NCI-H510A (cell line): ENCODE data around the gene WDR35.
"Not testable (repeated sequence)": the region's sequence is repeated elsewhere in the genome, so short reads cannot be mapped to it uniquely, and the experiment has no call there.

Experiments
- DNase-seq: peaks from one replicate; lab custom pipeline; 2025; lab: John Stamatoyannopoulos, UW

WDR35 gene

DNA sequence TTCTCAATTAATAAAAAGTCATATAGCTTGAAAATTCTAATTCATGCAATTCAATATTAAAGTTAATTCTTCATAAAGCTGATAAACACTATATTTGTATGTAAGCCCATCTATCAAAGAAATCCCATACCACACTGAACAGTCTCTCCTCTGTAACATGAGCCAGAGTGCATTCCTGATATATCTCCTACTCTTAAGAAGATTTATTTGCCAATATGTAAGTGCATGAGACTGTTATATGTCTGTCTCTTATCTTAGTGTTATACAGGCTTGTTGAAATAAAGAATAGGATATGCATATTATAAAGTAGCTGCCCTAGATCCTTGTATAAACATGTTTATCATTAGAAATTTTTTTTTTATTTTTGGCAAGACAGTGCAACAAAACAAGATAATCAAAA is 47.7 kb downstream of the WDR35 start:
- no peak for DNase-seq

DNA sequence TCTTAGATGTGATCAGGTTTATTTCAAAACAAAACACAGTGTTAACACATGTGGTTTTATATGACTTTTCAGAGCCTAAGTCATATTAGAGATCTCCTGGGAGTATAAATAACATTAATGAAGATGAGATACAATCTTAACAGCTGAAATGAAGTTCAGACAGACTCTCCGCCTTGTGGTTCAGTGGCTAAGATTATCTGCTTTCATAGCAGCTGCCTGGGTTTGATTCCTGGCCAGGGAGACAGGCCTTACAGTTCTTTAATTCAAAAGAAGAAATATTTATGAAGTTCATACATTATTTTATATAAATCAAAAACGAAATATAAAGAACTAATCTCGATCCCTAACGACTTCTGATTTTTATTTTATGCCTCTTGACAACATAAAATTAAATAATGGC is 52.9 kb downstream of the WDR35 start:
- DNase-seq, result no peak

DNA sequence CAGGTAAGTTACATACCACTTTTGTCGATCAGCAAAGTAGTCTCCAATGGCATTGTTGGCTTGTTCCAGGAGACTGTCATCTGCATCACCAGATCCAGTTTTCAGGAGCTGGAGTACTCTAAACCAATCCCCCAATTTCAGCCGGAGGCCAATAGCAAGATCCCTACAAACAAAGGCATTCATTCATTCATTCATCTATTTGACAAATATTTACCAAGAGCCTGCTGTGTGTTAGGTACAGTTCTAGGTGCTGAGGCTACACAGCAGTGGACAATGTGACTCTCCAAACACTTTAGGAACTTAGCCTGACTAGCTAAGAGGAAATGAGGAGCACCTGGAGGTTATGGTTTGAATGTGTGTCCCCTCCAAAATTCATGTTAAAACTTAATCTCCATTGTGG is 53.7 kb downstream of the WDR35 start:
- DNase-seq, result no peak

GRCh38 chr2:19933351-19933981 is 56.4 kb downstream of the WDR35 start:
- DNase-seq, result no peak

- no peak for DNase-seq
Observed at GRCh38 chr2:19932928-19933327, 57.0 kb downstream of the WDR35 start.

DNA sequence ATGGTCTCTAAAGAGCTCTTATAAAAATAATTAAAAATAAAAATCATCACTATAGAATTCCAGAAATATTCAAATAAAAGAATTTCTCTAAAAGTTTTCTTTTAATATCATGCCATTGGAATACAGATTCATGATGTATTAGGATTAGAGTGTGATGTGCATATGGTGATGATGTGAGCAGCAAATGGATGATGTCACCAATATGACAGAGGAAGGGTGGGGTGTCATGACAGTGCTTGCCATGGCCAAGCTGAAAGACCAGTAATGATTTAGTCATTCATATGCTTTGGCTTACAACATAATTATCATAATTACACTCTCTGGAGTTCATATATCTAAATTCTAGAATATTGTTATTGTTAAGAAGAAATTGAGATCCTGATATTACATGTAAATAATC is 60.7 kb downstream of the WDR35 start:
- no peak for DNase-seq

GRCh38 chr2:19927816-19928215 is 62.1 kb downstream of the WDR35 start:
- DNase-seq, result not testable (repeated sequence)

DNA sequence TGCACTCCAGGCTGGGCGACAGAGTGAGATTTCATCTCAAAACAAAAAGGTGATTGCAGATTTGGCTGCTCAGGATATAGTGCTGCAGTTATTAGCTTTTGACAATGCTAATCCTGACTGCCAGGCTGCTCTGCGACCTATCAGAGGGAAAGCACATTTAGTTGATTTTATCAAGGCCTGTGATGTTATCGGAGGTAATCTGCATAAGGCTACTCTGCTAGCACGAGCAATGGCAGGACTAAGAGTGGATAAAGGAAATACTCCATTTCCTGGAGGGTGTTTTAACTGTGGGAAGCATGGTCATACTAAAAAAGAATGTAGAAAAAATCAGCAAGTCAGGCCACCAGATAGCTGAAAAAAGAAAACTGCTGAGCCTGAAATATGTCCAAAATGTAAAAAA is 65.4 kb downstream of the WDR35 start:
- not testable (repeated sequence) for DNase-seq

DNA sequence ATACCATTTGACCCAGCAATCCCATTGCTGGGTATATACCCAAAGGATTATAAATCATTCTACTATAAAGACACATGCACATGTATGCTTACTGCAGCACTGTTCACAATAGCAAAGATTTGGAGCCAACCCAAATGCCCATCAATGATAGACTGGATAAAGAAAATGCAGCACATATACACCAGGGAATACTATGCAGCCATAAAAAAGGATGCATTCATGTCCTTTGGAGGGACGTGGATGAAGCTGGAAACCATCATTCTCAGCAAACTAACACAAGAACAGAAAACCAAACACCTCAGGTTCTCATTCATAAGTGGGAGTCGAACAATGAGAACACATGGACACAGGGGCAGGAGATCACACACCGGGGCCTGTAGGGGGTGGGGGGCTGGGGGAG is 67.7 kb downstream of the WDR35 start:
- not testable (repeated sequence) for DNase-seq

DNA sequence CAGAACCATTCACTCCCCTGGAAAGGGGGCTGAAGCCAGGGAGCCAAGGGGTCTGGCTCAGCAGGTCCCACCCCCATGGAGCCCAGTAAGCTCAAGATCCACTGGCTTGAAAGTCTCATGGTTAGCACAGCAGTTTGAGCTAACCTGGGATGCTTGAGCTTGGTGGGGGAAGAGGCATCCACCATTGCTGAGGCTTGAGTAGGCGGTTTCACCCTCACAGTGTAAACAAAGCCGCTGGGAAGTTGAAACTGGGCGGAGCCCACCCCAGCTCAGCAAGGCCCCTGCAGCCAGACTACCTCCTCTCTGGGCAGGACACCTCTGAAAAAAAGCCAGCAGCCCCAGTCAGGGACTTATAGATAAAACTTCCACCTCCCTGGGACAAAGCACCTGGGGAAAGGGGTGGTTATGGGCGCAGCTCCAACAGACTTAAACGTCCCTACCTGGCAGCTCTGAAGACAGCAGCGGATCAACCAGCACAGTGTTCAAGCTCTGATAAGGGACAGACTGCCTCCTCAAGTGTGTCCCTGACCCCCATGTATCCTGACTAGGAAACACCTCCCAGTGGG is 73.4 kb downstream of the WDR35 start:
- no peak for DNase-seq

GRCh38 chr2:19914266-19914975 is 75.5 kb downstream of the WDR35 start:
- DNase-seq, result no peak

DNA sequence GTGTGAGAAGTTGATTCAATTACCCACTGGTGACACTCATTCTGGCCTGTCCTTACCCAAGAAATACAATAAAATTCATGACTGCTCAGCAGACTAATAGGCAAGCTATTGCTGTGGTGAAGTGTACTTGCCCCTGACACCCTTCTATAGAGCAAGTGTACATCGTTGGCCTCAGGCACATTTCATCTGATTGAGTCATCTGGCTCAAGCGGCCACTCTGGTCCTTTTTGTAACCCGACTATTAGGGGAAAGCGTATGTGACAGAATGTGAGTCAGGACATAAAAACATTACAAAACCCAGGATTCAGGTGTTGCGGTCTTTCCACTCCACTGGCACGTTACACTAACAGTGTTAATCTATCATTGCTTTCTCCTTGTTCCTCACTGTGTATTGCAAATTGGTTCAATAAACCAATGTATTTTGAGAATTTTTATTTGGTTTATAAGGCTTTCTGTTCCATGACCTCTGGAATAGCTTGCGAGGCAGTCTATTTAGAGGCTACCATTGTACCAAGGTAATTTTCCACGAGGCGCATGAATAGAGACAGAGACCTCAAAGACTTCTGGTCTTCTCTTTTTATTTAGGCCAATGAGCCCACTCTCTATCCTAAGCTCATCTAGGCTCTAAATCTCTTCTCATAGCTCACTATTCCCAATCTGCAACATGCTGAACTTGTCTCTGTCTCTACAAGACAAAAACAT is 77.9 kb downstream of the WDR35 start:
- DNase-seq, result no peak

GRCh38 chr2:19902216-19902740 is 87.6 kb downstream of the WDR35 start:
- no peak for DNase-seq

DNA sequence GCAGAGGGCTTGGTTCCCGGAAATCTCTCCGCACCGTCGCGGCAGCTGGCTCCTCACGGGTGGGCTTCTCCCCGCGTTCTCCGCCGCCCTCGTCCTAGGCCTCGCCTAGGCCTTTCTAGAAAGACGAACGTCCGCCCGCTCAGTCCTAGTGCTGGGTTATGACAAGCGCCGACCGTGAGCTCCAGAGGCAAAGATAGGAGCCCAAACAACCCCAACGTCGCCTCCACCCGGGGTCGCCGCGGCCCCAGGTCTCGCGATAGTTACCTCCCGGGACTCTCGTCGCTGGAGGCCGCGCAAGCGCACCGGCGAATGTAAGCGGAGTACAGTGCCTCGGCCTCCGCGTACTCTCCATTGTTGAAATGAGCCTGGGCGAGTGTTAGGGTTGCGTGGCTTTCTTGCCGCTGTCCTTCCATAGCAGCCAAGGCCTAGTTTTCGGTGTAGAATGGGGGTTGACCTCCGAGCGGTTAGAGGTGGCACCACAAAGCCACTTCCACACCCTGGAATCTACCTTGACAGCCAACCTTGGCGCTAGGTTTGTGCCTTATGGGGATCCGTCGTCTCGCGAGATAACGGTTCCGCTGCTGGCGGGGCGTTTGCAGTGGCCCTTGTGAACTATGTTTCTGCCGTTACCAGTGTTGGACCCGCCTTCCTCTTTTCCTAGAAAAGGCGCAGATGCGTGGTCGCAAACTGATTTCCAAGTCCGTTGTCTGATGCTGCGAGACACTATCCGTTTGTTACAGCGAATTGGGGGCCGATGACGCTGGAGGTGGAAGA is 88.3 kb downstream of the WDR35 start, which contains the start of gene TTC32:
Gene TTC32 (minus strand): TSS at position 542 of the 774 bp plus-strand sequence. CDS start 129 bp downstream, at position 413.
- DNase-seq, result peak; percentile 81

DNA sequence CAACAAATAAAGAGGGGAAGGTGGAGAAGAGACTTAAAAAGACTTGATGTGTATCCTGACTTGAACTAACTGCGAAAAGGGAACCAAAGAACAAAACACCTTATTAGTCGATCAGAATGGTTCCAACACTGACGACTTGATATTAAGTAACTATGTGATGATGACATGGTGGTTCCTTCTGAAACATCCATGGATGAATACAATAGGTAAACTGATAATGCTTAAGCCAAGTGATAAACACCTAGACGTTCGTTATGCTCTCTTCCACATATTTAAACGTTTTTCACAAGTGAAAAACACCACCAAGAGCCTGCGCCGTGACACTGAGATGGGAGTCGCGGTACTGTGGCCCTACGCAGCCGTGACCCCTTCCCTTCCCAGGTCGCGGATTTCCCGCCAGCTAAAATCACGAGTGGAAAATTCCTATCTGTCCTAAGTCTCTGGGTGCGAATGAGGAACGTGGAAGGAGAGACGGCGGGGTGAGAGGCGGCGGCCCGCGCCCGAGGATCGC is 88.9 kb downstream of the WDR35 start:
- no peak for DNase-seq

GRCh38 chr2:19899985-19900930 is 89.6 kb downstream of the WDR35 start:
- DNase-seq, result no peak

DNA sequence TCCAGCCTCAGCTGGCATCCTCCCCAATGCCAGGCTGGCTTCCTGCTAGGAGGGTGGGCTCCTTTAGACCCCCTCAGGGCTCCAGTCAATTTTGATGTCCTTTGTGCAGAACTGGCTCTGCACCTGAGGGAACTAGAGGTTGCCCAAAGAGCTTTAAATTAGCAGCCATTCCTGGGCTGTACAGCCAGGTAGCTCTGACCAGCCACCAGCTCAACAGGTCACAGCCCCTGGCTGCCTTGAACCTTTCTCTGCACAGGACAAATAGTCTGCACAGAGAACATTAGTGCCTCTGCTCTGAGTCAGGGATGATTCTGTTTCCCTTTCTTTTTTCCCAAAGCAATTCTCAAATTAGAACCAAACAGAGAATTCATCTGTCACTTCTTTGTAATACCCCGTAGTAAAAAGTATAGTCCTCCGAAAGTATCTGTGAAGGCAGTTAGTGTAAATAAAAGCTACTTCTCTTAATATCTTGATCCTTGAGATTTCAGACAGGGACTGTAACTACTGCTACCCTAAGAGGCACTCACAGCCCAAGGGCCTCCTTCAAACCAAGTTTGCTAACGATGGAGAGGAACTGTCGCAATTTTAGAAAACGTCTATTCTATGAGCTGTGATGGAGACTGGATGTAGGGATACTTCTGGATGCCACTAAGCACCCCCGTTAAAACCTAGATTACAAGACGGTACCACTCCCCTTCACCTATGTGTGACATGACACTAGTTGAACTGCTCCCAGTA is 91.1 kb downstream of the WDR35 start:
- DNase-seq, result no peak

- DNase-seq, result no peak
Observed at GRCh38 chr2:19897623-19898245, 92.2 kb downstream of the WDR35 start.

DNA sequence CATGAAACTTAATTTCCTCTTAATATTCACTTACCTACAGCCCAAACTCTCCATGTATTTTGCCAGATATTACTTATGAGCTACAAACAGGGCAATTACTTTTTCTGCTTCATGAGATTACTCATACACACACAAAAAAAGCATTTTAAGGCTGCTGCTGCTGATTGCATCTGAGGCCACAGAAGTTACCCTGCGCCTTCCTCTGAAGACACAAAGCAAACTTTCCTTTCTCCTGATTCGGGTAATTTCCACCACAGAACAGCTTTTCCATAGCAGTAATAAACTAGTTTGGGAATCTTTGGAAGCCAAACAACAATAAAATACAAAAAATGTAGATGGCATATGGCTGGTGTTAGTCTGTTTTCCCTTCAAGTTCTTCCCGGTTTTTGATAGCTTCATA is 94.4 kb downstream of the WDR35 start:
- no peak for DNase-seq
